PC-9 (cell line): Measurements from ENCODE around the gene MCC. TPM values are rescaled to one million over a fixed set of nuclear protein-coding genes. Genes with fewer than 3 reads are reported as not detected.

Experiments
- BruUV-seq: library from RNA; stranded (reverse); fragments of 400-500 nt; replicated peaks from 2 replicates; lab custom pipeline; 2021; lab: Mats Ljungman, UMichigan
- CTCF ChIA-PET: fragments of 300-600 bp; sonication (Branson Sonifier 250); formaldehyde crosslinking; loops from one replicate; lab custom pipeline; 2022; ENCODE audit warnings: antibody characterized with exemption; lab: Charles Lee
- POLR2A ChIA-PET: fragments of 300-600 bp; sonication (Branson Sonifier 250); formaldehyde crosslinking; loops from one replicate; lab custom pipeline; 2022; ENCODE audit warnings: antibody characterized with exemption; ENCODE audit not compliant: unreplicated experiment; lab: Charles Lee
- DNase-seq, 2 experiments: peaks; one replicate each; pipeline versions ENCODE4 v3.0.0 to v3.0.0-alpha.2; 2015 to 2022; ENCODE audit warnings: mixed read lengths in 1 of 2
- H2AFZ ChIP-seq: fragments of 200-600 bp; sonication (generic); 2 replicates; pipeline ENCODE4 v1.8.1; 2017; ENCODE audit warnings: antibody characterized with exemption
- H3F3A ChIP-seq: fragments of 200-600 bp; sonication (generic); 2 replicates; pipeline ENCODE4 v1.8.1; 2017; ENCODE audit warnings: antibody characterized with exemption, mild to moderate bottlenecking, low read depth; ENCODE audit not compliant: insufficient read depth
- H3K27ac ChIP-seq: fragments of 200-600 bp; sonication (generic); 2 replicates; pipeline ENCODE4 v1.6.1; 2016; ENCODE audit warnings: mixed run types
- H3K27me3 ChIP-seq: fragments of 200-600 bp; sonication (generic); 2 replicates; pipeline ENCODE4 v1.6.1; 2016; ENCODE audit warnings: low read depth, mixed run types; ENCODE audit not compliant: insufficient read depth
- H3K36me3 ChIP-seq: fragments of 200-600 bp; sonication (generic); 2 replicates; pipeline ENCODE4 v1.6.1; 2016; ENCODE audit warnings: low read depth, mixed run types
- H3K4me1 ChIP-seq: fragments of 200-600 bp; sonication (generic); replicated peaks from 2 replicates; pipeline ENCODE4 v1.6.1; 2016; ENCODE audit warnings: mixed run types; ENCODE audit not compliant: insufficient read depth
- H3K4me2 ChIP-seq: fragments of 200-600 bp; sonication (generic); 2 replicates; pipeline ENCODE4 v1.6.1; 2017; ENCODE audit warnings: mixed run types
- H3K4me3 ChIP-seq: fragments of 200-600 bp; sonication (generic); 2 replicates; pipeline ENCODE4 v1.6.1; 2016; ENCODE audit warnings: mixed run types
- H3K79me2 ChIP-seq: fragments of 200-600 bp; sonication (generic); 2 replicates; pipeline ENCODE4 v1.6.1; 2017; ENCODE audit warnings: low read depth, mixed run types
- H3K9me2 ChIP-seq: fragments of 200-600 bp; sonication (generic); 2 replicates; pipeline ENCODE4 v1.8.1; 2017; ENCODE audit warnings: mild to moderate bottlenecking; ENCODE audit not compliant: insufficient read depth
- H3K9me3 ChIP-seq: fragments of 200-600 bp; sonication (generic); 2 replicates; pipeline ENCODE4 v1.8.1; 2016; ENCODE audit warnings: low read depth; ENCODE audit not compliant: insufficient read depth
- H4K20me1 ChIP-seq: fragments of 200-600 bp; sonication (generic); 2 replicates; pipeline ENCODE4 v1.8.1; 2017; ENCODE audit not compliant: insufficient read depth
- EZH2 ChIP-seq: fragments of 200-600 bp; sonication (generic); IDR thresholded peaks from 2 replicates; pipeline ENCODE4 v1.8.0; 2017; ENCODE audit warnings: antibody characterized with exemption, low read depth
- intact Hi-C: fragments of 100-400 bp; cut with micrococcal nuclease; formaldehyde crosslinking; loops from one replicate; pipeline ENCODE4 v1.10.0; 2022; ENCODE audit not compliant: unreplicated experiment
- total RNA-seq: library from RNA; stranded (reverse); gene quantifications from 2 replicates; pipeline ENCODE4 v1.2.3, GENCODE V29; 2021
- TF ChIP-seq, protein P1 (sequence below): fragments of 200-600 bp; sonication (generic); conservative IDR thresholded peaks from 2 replicates; pipeline ENCODE4 v1.6.1; 2017; ENCODE audit warnings: mixed run types, antibody characterized with exemption, mild to moderate bottlenecking, moderate library complexity

MCC gene
- total RNA-seq, 1 experiment from 2014 or later, result 2.5 TPM

DNA sequence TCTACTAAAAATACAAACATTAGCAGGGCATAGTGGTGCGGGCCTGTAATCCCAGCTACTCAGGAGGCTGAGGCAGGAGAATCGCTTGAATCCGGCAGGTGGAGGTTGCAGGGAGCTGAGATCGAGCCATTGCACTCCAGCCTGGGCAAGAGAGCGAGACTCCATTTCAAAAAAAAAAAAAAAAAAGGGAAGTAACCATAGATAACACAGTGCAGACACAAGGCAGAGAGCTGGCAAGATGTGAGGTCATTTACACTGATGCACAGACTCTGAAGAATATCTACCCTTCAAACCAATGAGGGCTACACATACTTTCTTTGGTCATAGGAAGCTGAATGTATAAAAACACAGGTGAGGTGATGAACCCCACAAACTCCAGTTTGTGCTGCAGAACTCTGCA lies 379.8 kb downstream of the MCC start:
- no peak for DNase-seq
- BruUV-seq, result no TSS peak

DNA sequence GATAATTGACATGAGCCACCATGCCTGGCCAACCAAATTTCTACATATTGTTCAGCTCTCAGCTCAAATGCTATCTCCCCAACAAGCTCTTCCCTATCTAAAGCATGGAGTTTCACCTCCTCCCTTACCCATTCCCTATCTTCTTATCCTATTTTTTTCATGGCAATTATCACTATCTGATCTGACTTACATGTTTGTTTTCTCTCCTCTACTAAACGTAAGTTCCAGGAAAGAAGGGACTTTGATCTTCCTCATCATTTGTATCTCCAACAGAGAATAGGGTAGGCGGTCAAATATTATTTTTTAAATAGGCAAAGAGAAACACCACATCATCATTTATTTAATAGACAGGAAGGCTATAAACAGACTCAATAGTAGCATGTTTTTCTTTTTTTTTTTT lies 381.4 kb downstream of the MCC start:
- intact Hi-C loops, result no loop called here
- CTCF ChIA-PET, result no interaction called here

More for the DNA sequence above, 379.8 kb downstream of the MCC start:
- H3K4me3 ChIP-seq, result no peak overlapping the region
- no peaks in the 10 kb centered on the region for H3K36me3 ChIP-seq
- no peak overlapping the region for H3K4me2 ChIP-seq
- ChIA-PET POLR2A (no interaction called here), CTCF (no interaction called here)
- TF ChIP-seq, protein P1, sequence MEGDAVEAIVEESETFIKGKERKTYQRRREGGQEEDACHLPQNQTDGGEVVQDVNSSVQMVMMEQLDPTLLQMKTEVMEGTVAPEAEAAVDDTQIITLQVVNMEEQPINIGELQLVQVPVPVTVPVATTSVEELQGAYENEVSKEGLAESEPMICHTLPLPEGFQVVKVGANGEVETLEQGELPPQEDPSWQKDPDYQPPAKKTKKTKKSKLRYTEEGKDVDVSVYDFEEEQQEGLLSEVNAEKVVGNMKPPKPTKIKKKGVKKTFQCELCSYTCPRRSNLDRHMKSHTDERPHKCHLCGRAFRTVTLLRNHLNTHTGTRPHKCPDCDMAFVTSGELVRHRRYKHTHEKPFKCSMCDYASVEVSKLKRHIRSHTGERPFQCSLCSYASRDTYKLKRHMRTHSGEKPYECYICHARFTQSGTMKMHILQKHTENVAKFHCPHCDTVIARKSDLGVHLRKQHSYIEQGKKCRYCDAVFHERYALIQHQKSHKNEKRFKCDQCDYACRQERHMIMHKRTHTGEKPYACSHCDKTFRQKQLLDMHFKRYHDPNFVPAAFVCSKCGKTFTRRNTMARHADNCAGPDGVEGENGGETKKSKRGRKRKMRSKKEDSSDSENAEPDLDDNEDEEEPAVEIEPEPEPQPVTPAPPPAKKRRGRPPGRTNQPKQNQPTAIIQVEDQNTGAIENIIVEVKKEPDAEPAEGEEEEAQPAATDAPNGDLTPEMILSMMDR, result no peak
- no peak for TF ChIP-seq EZH2
- H3K9me3 ChIP-seq, result no peaks in the 10 kb centered on the region
- no peak overlapping the region for H3K27ac ChIP-seq
- H2AFZ ChIP-seq, result no peak overlapping the region
- H3K4me1 ChIP-seq, result no peaks in the 10 kb centered on the region
- no peaks in the 10 kb centered on the region for H3F3A ChIP-seq
- H3K9me2 ChIP-seq, result no peaks in the 10 kb centered on the region
- intact Hi-C loops, result no loop called here
- H4K20me1 ChIP-seq, result no peaks in the 10 kb centered on the region
- no peaks in the 10 kb centered on the region for H3K27me3 ChIP-seq
- no peaks in the 10 kb centered on the region for H3K79me2 ChIP-seq

DNA sequence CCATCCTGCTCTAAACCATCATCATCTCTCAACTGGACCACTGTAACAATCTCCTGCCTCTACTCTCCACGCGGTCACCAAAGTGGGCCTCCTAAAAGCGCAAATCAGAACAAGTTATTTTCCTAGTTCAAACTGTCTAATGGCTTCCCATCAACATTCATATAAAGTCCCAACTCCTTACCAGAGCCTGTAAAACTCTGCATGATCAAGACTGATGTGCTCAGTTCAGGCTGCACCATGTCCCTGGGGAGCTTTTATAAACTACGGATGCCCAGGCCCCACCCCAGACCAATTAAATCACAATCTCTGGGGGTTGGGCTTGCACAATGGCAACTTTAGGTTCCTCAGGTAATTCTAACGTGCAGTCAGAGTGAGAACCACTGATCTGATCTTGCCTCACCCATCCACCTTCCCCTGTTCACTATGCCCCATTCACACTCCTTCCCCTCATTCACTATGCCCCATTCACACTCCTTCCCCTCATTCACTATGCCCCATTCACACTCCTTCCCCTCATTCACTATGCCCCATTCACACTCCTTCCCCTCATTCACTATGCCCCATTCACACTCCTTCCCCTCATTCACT lies 382.5 kb downstream of the MCC start:
- BruUV-seq, result no TSS peak
- CTCF ChIA-PET, result no interaction called here
- Histone ChIP-seq H3K9me3 (no peaks in the 10 kb centered on the region), H3K27ac (no peak overlapping the region), H3K27me3 (no peaks in the 10 kb centered on the region), H3K36me3 (no peaks in the 10 kb centered on the region), H2AFZ (no peak overlapping the region), H3K4me3 (no peak overlapping the region), H3F3A (no peaks in the 10 kb centered on the region), H3K4me1 (no peaks in the 10 kb centered on the region), H3K9me2 (no peaks in the 10 kb centered on the region), H3K4me2 (no peak overlapping the region), H4K20me1 (no peaks in the 10 kb centered on the region), H3K79me2 (no peaks in the 10 kb centered on the region)
- POLR2A ChIA-PET, result no interaction called here
- TF ChIP-seq, protein P1, result no peak
- TF ChIP-seq EZH2, result no peak
- DNase-seq, result no peak
- intact Hi-C loops, result no loop called here

More for the DNA sequence above, 381.4 kb downstream of the MCC start:
- Histone ChIP-seq H3K4me1 (no peaks in the 10 kb centered on the region), H3K27ac (no peak overlapping the region), H3F3A (no peaks in the 10 kb centered on the region), H2AFZ (no peak overlapping the region), H3K4me2 (no peak overlapping the region), H3K79me2 (no peaks in the 10 kb centered on the region), H3K27me3 (no peaks in the 10 kb centered on the region), H3K9me3 (no peaks in the 10 kb centered on the region), H3K9me2 (no peaks in the 10 kb centered on the region), H3K36me3 (no peaks in the 10 kb centered on the region), H3K4me3 (no peak overlapping the region), H4K20me1 (no peaks in the 10 kb centered on the region)
- no TSS peak for BruUV-seq
- POLR2A ChIA-PET, result no interaction called here
- TF ChIP-seq, protein P1, result no peak
- TF ChIP-seq EZH2, result no peak
- no peak for DNase-seq
